RWPE1 (cell line): ENCODE results near the gene APBA2.
A peak's percentile ranks its signal among the peaks of the same experiment; 100 is the strongest.

Experiments used
- CTCF ChIA-PET: fragments of 350-600 bp; sonication (Branson Sonifier 250); formaldehyde crosslinking; extraction: SDS; loops from one replicate; lab custom pipeline; 2021; lab: Yijun Ruan, JAX
- POLR2A ChIA-PET: fragments of 400-600 bp; formaldehyde crosslinking; extraction: SDS; loops from one replicate; lab custom pipeline; 2020; ENCODE audit warnings: antibody characterized with exemption; ENCODE audit not compliant: low non-redundant PET; lab: Yijun Ruan, JAX
- DNase-seq: peaks from one replicate; pipeline ENCODE4 v3.0.0; 2012; ENCODE audit warnings: low spot score
- H3K27ac ChIP-seq: fragments of 450-650 bp; 2 replicates; pipeline ENCODE4 v1.5.1; 2017
- CTCF ChIP-seq: fragments of 450-650 bp; conservative IDR thresholded peaks from 2 replicates; pipeline ENCODE4 v1.5.1; 2017; ENCODE audit warnings: low read depth, mild to moderate bottlenecking

Gene APBA2

GRCh38 chr15:28891588-28891987, 5.8 kb downstream of the APBA2 start:
- DNase-seq, result no peak
- POLR2A ChIA-PET, result no interaction called here
- CTCF ChIA-PET, result no interaction called here
- no peak overlapping the region for H3K27ac ChIP-seq
- TF ChIP-seq CTCF, result no peak

GRCh38 chr15:28892789-28893610, 7.2 kb downstream of the APBA2 start:
- CTCF ChIA-PET, result no interaction called here

GRCh38 chr15:28894631-28895030, 8.9 kb downstream of the APBA2 start:
- DNase-seq, result no peak
- H3K27ac ChIP-seq, result no peak overlapping the region
- ChIA-PET CTCF (no interaction called here), POLR2A (no interaction called here)
- TF ChIP-seq CTCF, result no peak

More at GRCh38 chr15:28892789-28893610, 7.2 kb downstream of the APBA2 start:
- TF ChIP-seq CTCF, result no peak
- DNase-seq, result no peak
- no peak overlapping the region for H3K27ac ChIP-seq
- POLR2A ChIA-PET, result no interaction called here

- POLR2A ChIA-PET, result no interaction called here
- no peak for TF ChIP-seq CTCF
- CTCF ChIA-PET, result no interaction called here
- no peak overlapping the region for H3K27ac ChIP-seq
- DNase-seq, result no peak
These were observed 9.4 kb downstream of the APBA2 start for GRCh38 chr15:28895146-28895545.

GRCh38 chr15:28895566-28895965, 9.8 kb downstream of the APBA2 start:
- no peak overlapping the region for H3K27ac ChIP-seq
- ChIA-PET CTCF (no interaction called here), POLR2A (no interaction called here)
- no peak for TF ChIP-seq CTCF
- DNase-seq, result no peak

GRCh38 chr15:28896951-28897350, 11.2 kb downstream of the APBA2 start:
- ChIA-PET POLR2A (no interaction called here), CTCF (no interaction called here)
- no peak overlapping the region for H3K27ac ChIP-seq
- TF ChIP-seq CTCF, result no peak
- peak; percentile 65 for DNase-seq
